Measurements from ENCODE around the gene RRBP1.

Gene RRBP1

DNA sequence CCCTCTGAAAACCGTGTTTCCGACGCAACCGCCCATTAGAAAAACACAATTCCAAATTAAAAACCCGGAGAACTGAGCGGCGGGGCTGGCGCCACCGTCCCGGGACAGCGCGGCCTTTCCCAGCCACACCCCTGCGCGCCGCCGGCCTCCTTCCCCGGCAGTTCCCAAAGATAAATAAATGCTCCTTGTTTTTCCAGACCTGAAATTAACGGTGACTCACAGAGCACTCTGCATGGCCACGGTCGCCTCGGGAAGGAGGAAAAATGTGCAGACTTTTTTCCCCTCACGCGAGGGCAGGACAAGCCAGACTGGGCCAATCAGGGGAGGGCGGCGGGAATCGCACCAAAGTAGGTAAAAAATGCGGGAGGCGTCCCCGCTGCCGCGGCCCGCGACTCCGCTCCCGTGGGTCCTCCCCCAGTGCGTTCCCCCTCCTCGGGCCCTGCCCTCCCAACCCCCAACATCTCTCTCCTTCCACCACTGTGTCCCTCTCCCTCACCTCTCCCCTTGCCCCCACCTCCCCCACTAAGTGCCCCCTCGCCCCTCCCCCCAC lies 113.0 kb downstream of the RRBP1 start:
- Histone ChIP-seq H3K4me1 (ENCODE audit: control extremely low read depth in 1 of 4, control insufficient read depth in 4 of 4, insufficient read depth in 4 of 4, low read length in 3 of 4) (peaks cover 5 to 26% (median 18%) of the 10 kb centered on the region in 4 experiments), H3K4me3 (ENCODE audit: control insufficient read depth in 1 of 7, extremely low read depth in 1 of 7, insufficient read depth in 4 of 7, low read depth in 2 of 7, low read length in 6 of 7) (peak overlapping the region in 6 of 7 experiments; percentile 44 to 91 (median 67)), H3K27me3 (replicated peaks in 2 of 5; ENCODE audit: control insufficient read depth in 4 of 5, insufficient read depth in 5 of 5, low read length in 4 of 5) (peaks cover 0 to 15% (median 6%) of the 10 kb centered on the region in 5 experiments), H3K27ac (ENCODE audit: insufficient read depth in 1 of 2, low read depth in 1 of 2, low read length in 2 of 2, poor library complexity in 1 of 2, severe bottlenecking in 2 of 2) (no peak overlapping the region), H3K9me3 (ENCODE audit: control extremely low read depth in 1 of 5, control insufficient read depth in 4 of 5, insufficient read depth in 2 of 5, low read depth in 1 of 5, low read length in 4 of 5) (peaks cover 0 to 2% (median 0%) of the 10 kb centered on the region in 5 experiments), H3K36me3 (ENCODE audit: control insufficient read depth in 4 of 4, insufficient read depth in 4 of 4, low read length in 3 of 4) (peaks cover 0 to 2% (median 0%) of the 10 kb centered on the region in 4 experiments)
- ChIA-PET CTCF (no interaction called here), POLR2A (no interaction called here)
- 1% methylated on average over 28 of the region's 38 CpGs for WGBS (ENCODE audit: insufficient coverage)
- peak in 2 of 3 donors; percentile 6 to 18 for DNase-seq

DNA sequence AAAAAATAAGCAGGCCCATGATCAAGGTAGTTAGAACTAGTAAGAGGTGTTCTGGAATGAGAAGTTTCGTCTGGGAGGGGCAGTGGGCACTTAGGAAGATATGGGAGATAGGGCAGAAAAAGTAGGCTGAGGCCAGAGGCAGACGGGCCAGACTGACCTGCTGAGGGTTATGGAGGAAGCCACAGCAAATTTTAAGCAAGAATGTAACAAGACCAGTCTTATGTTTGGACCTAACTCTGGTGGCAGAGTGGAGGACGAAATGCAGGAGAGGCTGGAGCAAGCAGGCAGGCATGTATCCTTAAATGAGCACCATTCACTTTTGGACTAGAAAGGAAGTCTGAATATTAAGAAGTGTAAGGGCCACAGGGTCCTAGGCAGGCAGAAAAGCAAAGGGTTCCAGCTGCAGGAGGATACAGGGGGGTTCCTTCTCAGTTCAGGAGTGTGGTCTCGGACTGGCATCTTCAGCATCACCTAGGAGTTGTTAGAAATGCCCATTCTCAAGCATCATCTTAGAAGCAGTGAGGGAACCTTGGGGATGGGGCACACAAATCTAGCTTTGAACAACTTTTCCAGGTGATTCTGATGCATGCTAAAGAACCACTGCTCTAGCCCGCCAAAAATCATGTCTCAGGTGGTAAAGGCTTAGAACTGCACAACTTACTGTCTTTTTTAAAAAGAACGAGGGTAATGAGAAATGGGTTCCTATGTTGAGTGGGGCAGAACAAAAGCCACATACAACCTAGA lies 113.8 kb downstream of the RRBP1 start:
- WGBS (ENCODE audit: insufficient coverage), result 100% methylated on average over 4 of the region's 6 CpGs
- Histone ChIP-seq H3K9me3 (ENCODE audit: control extremely low read depth in 1 of 5, control insufficient read depth in 4 of 5, insufficient read depth in 2 of 5, low read depth in 1 of 5, low read length in 4 of 5) (peaks cover 0 to 2% (median 0%) of the 10 kb centered on the region in 5 experiments), H3K4me3 (ENCODE audit: control insufficient read depth in 1 of 7, extremely low read depth in 1 of 7, insufficient read depth in 4 of 7, low read depth in 2 of 7, low read length in 6 of 7) (no peak overlapping the region), H3K27me3 (replicated peaks in 2 of 5; ENCODE audit: control insufficient read depth in 4 of 5, insufficient read depth in 5 of 5, low read length in 4 of 5) (peaks cover 0 to 15% (median 6%) of the 10 kb centered on the region in 5 experiments), H3K27ac (ENCODE audit: insufficient read depth in 1 of 2, low read depth in 1 of 2, low read length in 2 of 2, poor library complexity in 1 of 2, severe bottlenecking in 2 of 2) (no peak overlapping the region), H3K36me3 (ENCODE audit: control insufficient read depth in 4 of 4, insufficient read depth in 4 of 4, low read length in 3 of 4) (no peaks in the 10 kb centered on the region), H3K4me1 (ENCODE audit: control extremely low read depth in 1 of 4, control insufficient read depth in 4 of 4, insufficient read depth in 4 of 4, low read length in 3 of 4) (peaks cover 5 to 26% (median 18%) of the 10 kb centered on the region in 4 experiments)
- ChIA-PET CTCF (no interaction called here), POLR2A (no interaction called here)
- peak in 1 of 3 donors; percentile 17 for DNase-seq

- H3K27ac ChIP-seq (ENCODE audit: insufficient read depth in 1 of 2, low read depth in 1 of 2, low read length in 2 of 2, poor library complexity in 1 of 2, severe bottlenecking in 2 of 2), result no peak overlapping the region
- CTCF ChIA-PET, result interaction anchor here (1.1 kb wide), 1 partner anchor 26 kb away, joined by 4 read pairs; no protein-coding TSS in a partner anchor
- DNase-seq, result no peak
- peaks cover 5 to 17% (median 11%) of the 10 kb centered on the region in 4 experiments for H3K4me1 ChIP-seq (ENCODE audit: control extremely low read depth in 1 of 4, control insufficient read depth in 4 of 4, insufficient read depth in 4 of 4, low read length in 3 of 4)
- H3K36me3 ChIP-seq (ENCODE audit: control insufficient read depth in 4 of 4, insufficient read depth in 4 of 4, low read length in 3 of 4), result no peaks in the 10 kb centered on the region
- no peak overlapping the region for H3K4me3 ChIP-seq (ENCODE audit: control insufficient read depth in 1 of 7, extremely low read depth in 1 of 7, insufficient read depth in 4 of 7, low read depth in 2 of 7, low read length in 6 of 7)
- whole genome bisulfite sequencing (ENCODE audit: insufficient coverage), result 100% methylated on average over 2 of the region's 3 CpGs
- peaks cover 0 to 15% (median 6%) of the 10 kb centered on the region in 5 experiments for H3K27me3 ChIP-seq (replicated peaks in 2 of 5; ENCODE audit: control insufficient read depth in 4 of 5, insufficient read depth in 5 of 5, low read length in 4 of 5)
- POLR2A ChIA-PET, result interaction anchor here (0.7 kb wide), 1 partner anchor 48 kb away, joined by 3 read pairs; no protein-coding TSS in a partner anchor
- H3K9me3 ChIP-seq (ENCODE audit: control extremely low read depth in 1 of 5, control insufficient read depth in 4 of 5, insufficient read depth in 2 of 5, low read depth in 1 of 5, low read length in 4 of 5), result peaks cover 0 to 2% (median 0%) of the 10 kb centered on the region in 5 experiments
Observed at GRCh38 chr20:17566345-17566744, 115.7 kb downstream of the RRBP1 start.

GRCh38 chr20:17565169-17565845 lies 116.7 kb downstream of the RRBP1 start:
- POLR2A ChIA-PET, result interaction anchor here (0.6 kb wide), 1 partner anchor 41 kb away, joined by 3 read pairs; no protein-coding TSS in a partner anchor
- H3K27ac ChIP-seq (ENCODE audit: insufficient read depth in 1 of 2, low read depth in 1 of 2, low read length in 2 of 2, poor library complexity in 1 of 2, severe bottlenecking in 2 of 2), result no peak overlapping the region
- no peaks in the 10 kb centered on the region for H3K36me3 ChIP-seq (ENCODE audit: control insufficient read depth in 4 of 4, insufficient read depth in 4 of 4, low read length in 3 of 4)
- H3K4me1 ChIP-seq (ENCODE audit: control extremely low read depth in 1 of 4, control insufficient read depth in 4 of 4, insufficient read depth in 4 of 4, low read length in 3 of 4), result peaks cover 0 to 9% (median 5%) of the 10 kb centered on the region in 4 experiments
- peaks cover 0 to 15% (median 6%) of the 10 kb centered on the region in 5 experiments for H3K27me3 ChIP-seq (replicated peaks in 2 of 5; ENCODE audit: control insufficient read depth in 4 of 5, insufficient read depth in 5 of 5, low read length in 4 of 5)
- H3K4me3 ChIP-seq (ENCODE audit: control insufficient read depth in 1 of 7, extremely low read depth in 1 of 7, insufficient read depth in 4 of 7, low read depth in 2 of 7, low read length in 6 of 7), result no peak overlapping the region
- WGBS (ENCODE audit: insufficient coverage), result no CpG with 5 or more reads among the region's 4 CpGs
- peaks cover 0 to 2% (median 0%) of the 10 kb centered on the region in 5 experiments for H3K9me3 ChIP-seq (ENCODE audit: control extremely low read depth in 1 of 5, control insufficient read depth in 4 of 5, insufficient read depth in 2 of 5, low read depth in 1 of 5, low read length in 4 of 5)
- no peak for DNase-seq
- CTCF ChIA-PET, result no interaction called here

Measured in common myeloid progenitor, CD34-positive (primary cell).